ENCODE data around the gene APP. TPM values are rescaled to one million over a fixed set of nuclear protein-coding genes. Genes with fewer than 3 reads are reported as not detected.

The APP gene
- total RNA-seq, 1 donor from 2014 or later: 306 TPM

GRCh38 chr21:25964926-25965325 lies 205.6 kb downstream of the APP start:
- H3K4me3 Mint-ChIP-seq: no peak overlapping the region
- no peaks in the 10 kb centered on the region for H3K9me3 Mint-ChIP-seq
- H2AFZ ChIP-seq (replicated peaks): no peak overlapping the region
- H3K27ac ChIP-seq: no peak overlapping the region
- H3K27ac Mint-ChIP-seq: no peak overlapping the region
- no peak overlapping the region for H3K4me3 ChIP-seq
- H3K9me3 ChIP-seq (ENCODE audit: low read depth): no peaks in the 10 kb centered on the region
- H3K9ac ChIP-seq: no peak overlapping the region
- no peak for DNase-seq (ENCODE audit: low spot score)
- peaks cover 22% of the 10 kb centered on the region for H3K4me1 ChIP-seq
- TF ChIP-seq, protein P1, sequence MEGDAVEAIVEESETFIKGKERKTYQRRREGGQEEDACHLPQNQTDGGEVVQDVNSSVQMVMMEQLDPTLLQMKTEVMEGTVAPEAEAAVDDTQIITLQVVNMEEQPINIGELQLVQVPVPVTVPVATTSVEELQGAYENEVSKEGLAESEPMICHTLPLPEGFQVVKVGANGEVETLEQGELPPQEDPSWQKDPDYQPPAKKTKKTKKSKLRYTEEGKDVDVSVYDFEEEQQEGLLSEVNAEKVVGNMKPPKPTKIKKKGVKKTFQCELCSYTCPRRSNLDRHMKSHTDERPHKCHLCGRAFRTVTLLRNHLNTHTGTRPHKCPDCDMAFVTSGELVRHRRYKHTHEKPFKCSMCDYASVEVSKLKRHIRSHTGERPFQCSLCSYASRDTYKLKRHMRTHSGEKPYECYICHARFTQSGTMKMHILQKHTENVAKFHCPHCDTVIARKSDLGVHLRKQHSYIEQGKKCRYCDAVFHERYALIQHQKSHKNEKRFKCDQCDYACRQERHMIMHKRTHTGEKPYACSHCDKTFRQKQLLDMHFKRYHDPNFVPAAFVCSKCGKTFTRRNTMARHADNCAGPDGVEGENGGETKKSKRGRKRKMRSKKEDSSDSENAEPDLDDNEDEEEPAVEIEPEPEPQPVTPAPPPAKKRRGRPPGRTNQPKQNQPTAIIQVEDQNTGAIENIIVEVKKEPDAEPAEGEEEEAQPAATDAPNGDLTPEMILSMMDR (IDR thresholded peaks at IDR 0.05): no peak
- TF ChIP-seq EZH2phosphoT487 (IDR thresholded peaks at IDR 0.05): no peak
- no peak for TF ChIP-seq EZH2 (IDR thresholded peaks at IDR 0.05)
- peaks cover 8% of the 10 kb centered on the region for H4K20me1 ChIP-seq (ENCODE audit: low read depth)
- H3K27me3 ChIP-seq: no peaks in the 10 kb centered on the region
- H3K27me3 Mint-ChIP-seq (ENCODE audit: insufficient read depth, low read depth): peaks cover 2% of the 10 kb centered on the region
- peaks cover 14% of the 10 kb centered on the region for H3K79me2 ChIP-seq (ENCODE audit: low read depth)
- no peak overlapping the region for H3K4me2 ChIP-seq
- peaks cover 28% of the 10 kb centered on the region for H3F3A ChIP-seq (ENCODE audit: low read depth)
- H3K4me1 Mint-ChIP-seq: peaks cover 20% of the 10 kb centered on the region
- H3K36me3 ChIP-seq: peaks cover under 1% of the 10 kb centered on the region
- H3K36me3 Mint-ChIP-seq: peaks cover 36% of the 10 kb centered on the region

DNA sequence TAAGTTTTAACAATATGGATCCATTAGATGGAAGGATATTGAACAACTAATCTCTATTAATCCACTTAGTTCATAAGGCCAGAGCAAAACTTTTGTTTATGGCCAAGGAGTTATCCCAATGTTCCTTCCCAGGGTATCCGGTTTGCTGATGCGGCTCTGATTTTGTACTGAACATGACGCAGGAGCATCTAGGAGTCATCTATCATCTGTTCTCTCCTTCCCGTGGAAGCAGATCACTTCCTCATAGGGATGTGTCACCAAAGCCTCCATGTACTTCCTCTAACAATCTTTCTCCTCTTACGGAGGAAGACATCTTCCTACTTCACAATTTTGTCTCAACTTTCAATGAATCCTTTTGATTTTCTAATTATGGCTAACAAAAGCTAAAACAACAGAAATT lies 206.6 kb downstream of the APP start:
- Histone ChIP-seq H3K4me2 (no peak overlapping the region), H3K27me3 (no peaks in the 10 kb centered on the region), H3K4me1 (peaks cover 31% of the 10 kb centered on the region), H3K27ac (no peak overlapping the region), H4K20me1 (ENCODE audit: low read depth) (peaks cover 8% of the 10 kb centered on the region), H2AFZ (replicated peaks) (no peak overlapping the region), H3K79me2 (ENCODE audit: low read depth) (peaks cover 20% of the 10 kb centered on the region), H3K9me3 (ENCODE audit: low read depth) (no peaks in the 10 kb centered on the region), H3F3A (ENCODE audit: low read depth) (peaks cover 37% of the 10 kb centered on the region), H3K36me3 (no peaks in the 10 kb centered on the region), H3K4me3 (no peak overlapping the region), H3K9ac (no peak overlapping the region)
- DNase-seq (ENCODE audit: low spot score): no peak
- TF ChIP-seq EZH2 (IDR thresholded peaks at IDR 0.05): no peak
- TF ChIP-seq EZH2phosphoT487 (IDR thresholded peaks at IDR 0.05): no peak
- TF ChIP-seq, protein P1 (IDR thresholded peaks at IDR 0.05): no peak
- Mint-ChIP-seq H3K27ac (no peak overlapping the region), H3K4me1 (peaks cover 22% of the 10 kb centered on the region), H3K4me3 (no peak overlapping the region), H3K36me3 (peaks cover 39% of the 10 kb centered on the region), H3K9me3 (no peaks in the 10 kb centered on the region), H3K27me3 (ENCODE audit: insufficient read depth, low read depth) (peaks cover 2% of the 10 kb centered on the region)

DNA sequence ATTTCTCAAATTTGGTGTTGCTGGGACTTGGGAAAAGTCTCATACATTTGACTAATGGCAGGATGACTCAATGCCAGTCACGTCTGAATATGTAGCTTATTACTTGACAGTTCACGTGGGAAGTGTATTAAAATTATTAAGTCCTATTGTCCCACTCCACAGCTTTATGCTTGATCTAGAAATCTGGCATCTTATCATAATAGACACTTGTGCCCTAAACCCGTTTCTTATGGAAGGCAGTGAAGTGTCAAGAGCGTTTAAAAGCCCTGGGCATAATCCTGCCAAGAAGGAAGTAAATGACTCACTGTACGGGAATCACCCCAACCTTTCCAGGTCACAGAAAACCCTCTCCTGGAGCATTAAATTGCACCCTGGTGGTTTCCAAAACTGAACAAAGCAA lies 207.4 kb downstream of the APP start:
- Histone ChIP-seq H3K27ac (no peak overlapping the region), H2AFZ (replicated peaks) (no peak overlapping the region), H3K9ac (no peak overlapping the region), H3K79me2 (ENCODE audit: low read depth) (peaks cover 22% of the 10 kb centered on the region), H3K9me3 (ENCODE audit: low read depth) (no peaks in the 10 kb centered on the region), H3K4me1 (peaks cover 32% of the 10 kb centered on the region), H3K4me3 (no peak overlapping the region), H3K36me3 (no peaks in the 10 kb centered on the region), H3K4me2 (no peak overlapping the region), H3F3A (ENCODE audit: low read depth) (peaks cover 37% of the 10 kb centered on the region), H3K27me3 (no peaks in the 10 kb centered on the region), H4K20me1 (ENCODE audit: low read depth) (peaks cover 8% of the 10 kb centered on the region)
- H3K27ac Mint-ChIP-seq: no peak overlapping the region
- DNase-seq (ENCODE audit: low spot score): no peak
- no peak for TF ChIP-seq EZH2 (IDR thresholded peaks at IDR 0.05)
- TF ChIP-seq EZH2phosphoT487 (IDR thresholded peaks at IDR 0.05): no peak
- TF ChIP-seq, protein P1 (IDR thresholded peaks at IDR 0.05): no peak
- H3K4me3 Mint-ChIP-seq: no peak overlapping the region
- peaks cover 22% of the 10 kb centered on the region for H3K4me1 Mint-ChIP-seq
- H3K27me3 Mint-ChIP-seq (ENCODE audit: insufficient read depth, low read depth): peaks cover 2% of the 10 kb centered on the region
- no peaks in the 10 kb centered on the region for H3K9me3 Mint-ChIP-seq
- H3K36me3 Mint-ChIP-seq: peaks cover 38% of the 10 kb centered on the region

Measured in neural progenitor cell (in vitro differentiated cells).